DOHH2 (cell line): ENCODE results near the gene MAST1.
"Not testable (repeated sequence)": the region's sequence is repeated elsewhere in the genome, so short reads cannot be mapped to it uniquely, and the experiment has no call there.

Source experiments
- H3F3A ChIP-seq: fragments of 200-600 bp; sonication (generic), shearing (Covaris generic); 2 replicates; pipeline ENCODE4 v1.6.0; 2016; ENCODE audit warnings: antibody characterized with exemption, mild to moderate bottlenecking; ENCODE audit not compliant: control insufficient read depth, insufficient read depth
- H3K27ac ChIP-seq: fragments of 200-600 bp; sonication (generic); 2 replicates; pipeline ENCODE4 v1.5.1; 2014; ENCODE audit warnings: low read depth, mild to moderate bottlenecking, low read length, moderate library complexity
- H3K27me3 ChIP-seq: fragments of 200-600 bp; sonication (generic); 2 replicates; pipeline ENCODE4 v1.6.1; 2014; ENCODE audit warnings: mild to moderate bottlenecking, low read length, mixed read lengths; ENCODE audit not compliant: control insufficient read depth
- H3K36me3 ChIP-seq: fragments of 200-600 bp; sonication (generic); 2 replicates; pipeline ENCODE4 v1.6.1; 2014; ENCODE audit warnings: mild to moderate bottlenecking, low read length, moderate library complexity, mixed read lengths; ENCODE audit not compliant: control insufficient read depth
- H3K4me1 ChIP-seq: fragments of 200-600 bp; sonication (generic); 2 replicates; pipeline ENCODE4 v1.6.1; 2014; ENCODE audit warnings: mild to moderate bottlenecking, low read length, mixed read lengths; ENCODE audit not compliant: control insufficient read depth
- H3K4me2 ChIP-seq: fragments of 200-600 bp; sonication (generic); 2 replicates; pipeline ENCODE4 v1.6.0; 2014; ENCODE audit warnings: mild to moderate bottlenecking, low read length, moderate library complexity
- H3K4me3 ChIP-seq: fragments of 200-600 bp; sonication (generic); 2 replicates; pipeline ENCODE4 v1.5.1; 2014; ENCODE audit warnings: mild to moderate bottlenecking, low read length, mixed read lengths
- H3K79me2 ChIP-seq: fragments of 200-600 bp; sonication (generic); 2 replicates; pipeline ENCODE4 v1.6.1; 2014; ENCODE audit warnings: mild to moderate bottlenecking, low read length, mixed read lengths; ENCODE audit not compliant: control insufficient read depth
- H3K9me2 ChIP-seq: fragments of 200-600 bp; sonication (generic); replicated peaks from 2 replicates; pipeline ENCODE4 v1.6.1; 2014; ENCODE audit warnings: mild to moderate bottlenecking, low read length, mixed read lengths; ENCODE audit not compliant: control insufficient read depth
- H3K9me3 ChIP-seq: fragments of 200-600 bp; sonication (generic); 2 replicates; pipeline ENCODE4 v1.6.1; 2014; ENCODE audit warnings: antibody characterized with exemption, low read length, mixed read lengths; ENCODE audit not compliant: control insufficient read depth, insufficient read depth
- H4K20me1 ChIP-seq: fragments of 200-600 bp; sonication (generic); 2 replicates; pipeline ENCODE4 v1.6.0; 2014; ENCODE audit warnings: low read depth, mild to moderate bottlenecking, antibody characterized with exemption, low read length, moderate library complexity; ENCODE audit not compliant: control insufficient read depth, insufficient read depth
- EZH2phosphoT487 ChIP-seq: fragments of 200-600 bp; sonication (generic); IDR thresholded peaks from 2 replicates; pipeline ENCODE4 v1.6.1; 2017; ENCODE audit warnings: borderline replicate concordance, mild to moderate bottlenecking, antibody characterized with exemption, low read length, moderate library complexity, mixed read lengths
- TF ChIP-seq, protein P1 (sequence below): fragments of 200-600 bp; sonication (generic); IDR thresholded peaks from one replicate; pipeline ENCODE4 v1.5.1; 2014; ENCODE audit warnings: antibody characterized with exemption, mild to moderate bottlenecking, low read depth, low read length; ENCODE audit not compliant: poor library complexity, severe bottlenecking

Gene MAST1

DNA sequence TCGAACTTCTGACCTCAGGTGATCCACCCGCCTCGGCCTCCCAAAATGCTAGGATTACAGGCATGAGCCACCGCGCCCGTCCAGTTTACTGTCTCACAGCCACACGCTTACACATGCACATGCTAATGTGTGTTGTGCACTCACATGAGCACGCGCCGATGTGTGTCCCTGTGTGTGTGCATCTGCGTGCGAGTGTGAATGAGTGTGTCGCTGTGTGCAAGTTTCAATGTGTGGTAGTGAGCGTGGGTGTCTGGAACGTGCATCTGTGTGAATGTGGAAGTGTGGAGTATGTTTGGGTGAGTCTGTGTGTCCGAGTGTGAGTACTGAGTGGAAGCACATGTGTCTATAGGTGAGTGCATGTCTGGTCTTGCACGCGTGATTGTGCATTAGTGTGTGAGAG is 4.2 kb downstream of the MAST1 start:
- Histone ChIP-seq H3K4me2 (no peak overlapping the region), H4K20me1 (peaks cover 13% of the 10 kb centered on the region; the same call in 1 of the 2 replicates)
- TF ChIP-seq EZH2phosphoT487 = no peak
- TF ChIP-seq, protein P1, sequence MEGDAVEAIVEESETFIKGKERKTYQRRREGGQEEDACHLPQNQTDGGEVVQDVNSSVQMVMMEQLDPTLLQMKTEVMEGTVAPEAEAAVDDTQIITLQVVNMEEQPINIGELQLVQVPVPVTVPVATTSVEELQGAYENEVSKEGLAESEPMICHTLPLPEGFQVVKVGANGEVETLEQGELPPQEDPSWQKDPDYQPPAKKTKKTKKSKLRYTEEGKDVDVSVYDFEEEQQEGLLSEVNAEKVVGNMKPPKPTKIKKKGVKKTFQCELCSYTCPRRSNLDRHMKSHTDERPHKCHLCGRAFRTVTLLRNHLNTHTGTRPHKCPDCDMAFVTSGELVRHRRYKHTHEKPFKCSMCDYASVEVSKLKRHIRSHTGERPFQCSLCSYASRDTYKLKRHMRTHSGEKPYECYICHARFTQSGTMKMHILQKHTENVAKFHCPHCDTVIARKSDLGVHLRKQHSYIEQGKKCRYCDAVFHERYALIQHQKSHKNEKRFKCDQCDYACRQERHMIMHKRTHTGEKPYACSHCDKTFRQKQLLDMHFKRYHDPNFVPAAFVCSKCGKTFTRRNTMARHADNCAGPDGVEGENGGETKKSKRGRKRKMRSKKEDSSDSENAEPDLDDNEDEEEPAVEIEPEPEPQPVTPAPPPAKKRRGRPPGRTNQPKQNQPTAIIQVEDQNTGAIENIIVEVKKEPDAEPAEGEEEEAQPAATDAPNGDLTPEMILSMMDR = no peak

DNA sequence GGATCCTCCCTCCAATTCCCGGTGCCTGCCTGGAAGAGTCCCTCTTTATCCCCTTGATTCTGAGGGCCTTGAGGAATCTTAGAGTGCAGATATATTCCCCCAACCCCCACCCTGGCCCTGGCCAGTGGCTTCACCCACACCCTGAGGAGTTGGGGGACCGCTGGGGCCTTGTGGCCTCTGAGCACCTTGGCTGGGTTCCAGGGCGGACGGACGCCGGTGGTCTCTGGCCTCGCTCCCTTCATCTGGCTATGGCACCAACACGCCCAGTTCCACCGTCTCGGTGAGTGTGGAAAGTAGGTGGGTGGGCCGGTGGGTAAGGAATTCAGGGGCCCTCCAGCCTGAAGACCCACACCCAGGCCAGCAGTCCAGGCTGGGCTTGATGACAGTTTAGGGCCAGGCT is 5.0 kb downstream of the MAST1 start:
- H3K36me3 ChIP-seq = no peaks in the 10 kb centered on the region
- TF ChIP-seq EZH2phosphoT487 = no peak
- H3K9me2 ChIP-seq = no peaks in the 10 kb centered on the region

More for the DNA sequence above, 4.2 kb downstream of the MAST1 start:
- Histone ChIP-seq H3K4me3 (no peak overlapping the region), H3K79me2 (no peaks in the 10 kb centered on the region), H3F3A (peaks cover 12% of the 10 kb centered on the region), H3K27ac (no peak overlapping the region), H3K9me3 (no peaks in the 10 kb centered on the region), H3K27me3 (peaks cover 10% of the 10 kb centered on the region), H3K9me2 (no peaks in the 10 kb centered on the region), H3K4me1 (peaks cover 34% of the 10 kb centered on the region), H3K36me3 (no peaks in the 10 kb centered on the region)

DNA sequence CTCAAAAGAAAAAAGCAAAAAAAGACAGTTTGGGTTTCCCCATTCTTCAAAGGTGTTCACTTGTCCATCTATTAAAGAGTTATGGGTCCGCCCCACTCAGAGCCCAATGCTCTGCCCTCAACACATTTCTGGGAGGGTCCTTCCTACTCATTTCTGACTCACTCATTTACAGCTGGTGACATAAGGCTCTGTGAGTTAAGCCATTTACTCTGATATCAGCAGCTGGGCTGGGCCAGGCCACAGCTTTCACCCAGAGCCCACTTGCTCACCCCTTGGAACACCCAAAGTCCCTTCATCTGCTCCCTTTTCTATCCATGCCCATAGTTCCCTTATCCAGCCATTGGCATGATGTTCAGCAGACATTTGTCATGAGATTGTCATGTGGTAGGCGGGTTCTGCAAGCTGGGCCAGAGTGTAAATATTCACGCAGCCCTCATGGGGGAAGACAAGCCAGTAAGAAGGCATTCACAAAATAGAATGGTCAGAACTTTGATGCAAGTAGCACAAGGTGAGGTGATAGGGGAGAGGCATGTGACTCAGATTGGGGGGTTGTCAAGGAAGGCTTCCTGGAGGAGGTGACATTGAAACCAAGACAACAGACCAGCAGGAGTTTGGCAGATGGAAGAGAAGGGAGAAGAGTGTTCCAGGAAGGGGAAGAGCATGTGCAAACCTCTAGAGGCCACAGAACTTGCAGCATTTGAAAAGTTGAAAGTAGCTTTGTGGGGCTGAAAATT is 5.9 kb downstream of the MAST1 start:
- Histone ChIP-seq H3K4me3 (no peak overlapping the region), H3F3A (peaks cover 11% of the 10 kb centered on the region), H3K27me3 (peaks cover 8% of the 10 kb centered on the region), H3K9me2 (no peaks in the 10 kb centered on the region), H3K4me1 (peaks cover 26% of the 10 kb centered on the region), H3K4me2 (no peak overlapping the region), H3K79me2 (no peaks in the 10 kb centered on the region), H3K9me3 (no peaks in the 10 kb centered on the region), H4K20me1 (peaks cover 13% of the 10 kb centered on the region; the same call in 1 of the 2 replicates), H3K27ac (no peak overlapping the region), H3K36me3 (no peaks in the 10 kb centered on the region)
- no peak for TF ChIP-seq EZH2phosphoT487
- TF ChIP-seq, protein P1 = no peak

More for the DNA sequence above, 5.0 kb downstream of the MAST1 start:
- H3K9me3 ChIP-seq = no peaks in the 10 kb centered on the region
- H3F3A ChIP-seq = peaks cover 11% of the 10 kb centered on the region
- no peak overlapping the region for H3K4me2 ChIP-seq
- peaks cover 13% of the 10 kb centered on the region; the same call in 1 of the 2 replicates for H4K20me1 ChIP-seq
- peaks cover 10% of the 10 kb centered on the region for H3K27me3 ChIP-seq
- no peaks in the 10 kb centered on the region for H3K79me2 ChIP-seq
- H3K4me3 ChIP-seq = no peak overlapping the region
- H3K4me1 ChIP-seq = peaks cover 31% of the 10 kb centered on the region
- H3K27ac ChIP-seq = no peak overlapping the region

DNA sequence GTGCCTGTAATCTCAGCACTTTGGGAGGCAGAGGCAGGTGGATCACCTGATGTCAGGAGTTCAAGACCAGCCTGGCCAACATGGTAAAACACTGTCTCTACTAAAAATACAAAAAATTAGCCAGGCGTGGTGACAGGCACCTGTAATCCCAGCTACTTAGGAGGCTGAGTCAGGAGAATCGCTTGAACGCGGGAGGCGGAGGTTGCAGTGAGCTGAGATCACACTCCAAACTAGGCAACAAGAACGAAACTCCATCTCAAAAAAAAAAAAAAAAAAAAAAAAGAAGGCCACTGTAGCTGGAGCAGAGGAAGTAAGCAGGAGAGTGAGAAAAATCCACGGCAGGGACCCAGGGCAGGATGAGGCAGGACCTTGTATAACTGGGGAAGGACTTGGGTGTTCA is 8.3 kb downstream of the MAST1 start:
- H4K20me1 ChIP-seq, H3K79me2 ChIP-seq, H3K27ac ChIP-seq, H3K4me3 ChIP-seq, H3K4me2 ChIP-seq, H3F3A ChIP-seq, H3K9me3 ChIP-seq, H3K4me1 ChIP-seq, H3K9me2 ChIP-seq, H3K27me3 ChIP-seq, H3K36me3 ChIP-seq: not testable (repeated sequence)
